Upper lobe of right lung (tissue), 1 donor: ENCODE data around the gene MAP3K13. TPM values are rescaled to one million over a fixed set of nuclear protein-coding genes. Genes with fewer than 3 reads are reported as not detected.

Experiments used
- ATAC-seq: fragments of 200-7000 bp; cut with Tn5 transposase; one replicate; pipeline ENCODE4 v1.9.1; 2020; ENCODE audit warnings: mild to moderate bottlenecking, moderate library complexity
- DNase-seq: peaks from one replicate; pipeline ENCODE4 v3.0.0-alpha.2; 2020
- H3K27ac ChIP-seq: fragments of 200-600 bp; one replicate; pipeline ENCODE4 v1.8.0; 2022
- H3K27me3 ChIP-seq: fragments of 200-600 bp; one replicate; pipeline ENCODE4 v1.8.0; 2022; ENCODE audit warnings: mild to moderate bottlenecking
- H3K36me3 ChIP-seq: fragments of 200-600 bp; one replicate; pipeline ENCODE4 v1.8.0; 2022
- H3K4me1 ChIP-seq: fragments of 200-600 bp; one replicate; pipeline ENCODE4 v1.8.0; 2022
- H3K4me3 ChIP-seq: fragments of 200-600 bp; one replicate; pipeline ENCODE4 v1.8.0; 2022; ENCODE audit warnings: mild to moderate bottlenecking
- H3K9me3 ChIP-seq: fragments of 200-600 bp; one replicate; pipeline ENCODE4 v1.8.0; 2022
- intact Hi-C: fragments of 100-400 bp; cut with DNase I; formaldehyde crosslinking; loops from one replicate; pipeline ENCODE4 v1.11.0; 2022
- total RNA-seq: library from RNA; stranded (reverse); fragmentation: NEBNext Ultra II Directional; extraction: Animal tissue kit (Norgen Biotek cat#: 25700); gene quantifications from one replicate; pipeline ENCODE4 v1.2.1, GENCODE V29; 2021
- TF ChIP-seq, protein P1 (sequence below): fragments of 200-600 bp; IDR thresholded peaks from one replicate; pipeline ENCODE4 v1.8.0; 2022; ENCODE audit warnings: antibody characterized with exemption
- donor health status: DM: no; HTN: yes; CAD: no; lungs with severe emphysema.

The MAP3K13 gene
- total RNA-seq, 1 donor from 2014 or later, result 37.6 TPM

- Histone ChIP-seq H3K27ac (no peak overlapping the region), H3K9me3 (no peaks in the 10 kb centered on the region), H3K36me3 (peaks cover 7% of the 10 kb centered on the region), H3K4me1 (no peaks in the 10 kb centered on the region), H3K27me3 (no peaks in the 10 kb centered on the region), H3K4me3 (no peak overlapping the region)
- no peak for DNase-seq
- TF ChIP-seq, protein P1, sequence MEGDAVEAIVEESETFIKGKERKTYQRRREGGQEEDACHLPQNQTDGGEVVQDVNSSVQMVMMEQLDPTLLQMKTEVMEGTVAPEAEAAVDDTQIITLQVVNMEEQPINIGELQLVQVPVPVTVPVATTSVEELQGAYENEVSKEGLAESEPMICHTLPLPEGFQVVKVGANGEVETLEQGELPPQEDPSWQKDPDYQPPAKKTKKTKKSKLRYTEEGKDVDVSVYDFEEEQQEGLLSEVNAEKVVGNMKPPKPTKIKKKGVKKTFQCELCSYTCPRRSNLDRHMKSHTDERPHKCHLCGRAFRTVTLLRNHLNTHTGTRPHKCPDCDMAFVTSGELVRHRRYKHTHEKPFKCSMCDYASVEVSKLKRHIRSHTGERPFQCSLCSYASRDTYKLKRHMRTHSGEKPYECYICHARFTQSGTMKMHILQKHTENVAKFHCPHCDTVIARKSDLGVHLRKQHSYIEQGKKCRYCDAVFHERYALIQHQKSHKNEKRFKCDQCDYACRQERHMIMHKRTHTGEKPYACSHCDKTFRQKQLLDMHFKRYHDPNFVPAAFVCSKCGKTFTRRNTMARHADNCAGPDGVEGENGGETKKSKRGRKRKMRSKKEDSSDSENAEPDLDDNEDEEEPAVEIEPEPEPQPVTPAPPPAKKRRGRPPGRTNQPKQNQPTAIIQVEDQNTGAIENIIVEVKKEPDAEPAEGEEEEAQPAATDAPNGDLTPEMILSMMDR, result no peak
- intact Hi-C loops, result no loop called here
- no peak for ATAC-seq
Measured at GRCh38 chr3:185517387-185518130, 154.6 kb downstream of the MAP3K13 start.

GRCh38 chr3:185519021-185519420 is 156.1 kb downstream of the MAP3K13 start:
- Histone ChIP-seq H3K27ac (no peak overlapping the region), H3K9me3 (no peaks in the 10 kb centered on the region), H3K36me3 (peaks cover 8% of the 10 kb centered on the region), H3K4me3 (no peak overlapping the region), H3K27me3 (no peaks in the 10 kb centered on the region), H3K4me1 (no peaks in the 10 kb centered on the region)
- intact Hi-C loops, result no loop called here
- ATAC-seq, result no peak
- DNase-seq, result no peak
- TF ChIP-seq, protein P1, result no peak

- H3K27me3 ChIP-seq, result no peaks in the 10 kb centered on the region
- no peak overlapping the region for H3K4me3 ChIP-seq
- ATAC-seq (peak; percentile 65), DNase-seq (no peak)
- no peak overlapping the region for H3K27ac ChIP-seq
- no peaks in the 10 kb centered on the region for H3K9me3 ChIP-seq
- no peaks in the 10 kb centered on the region for H3K4me1 ChIP-seq
- intact Hi-C loops, result no loop called here
- H3K36me3 ChIP-seq, result peaks cover 9% of the 10 kb centered on the region
- TF ChIP-seq, protein P1, result no peak
Measured at GRCh38 chr3:185521349-185522138, 158.6 kb downstream of the MAP3K13 start.

DNA sequence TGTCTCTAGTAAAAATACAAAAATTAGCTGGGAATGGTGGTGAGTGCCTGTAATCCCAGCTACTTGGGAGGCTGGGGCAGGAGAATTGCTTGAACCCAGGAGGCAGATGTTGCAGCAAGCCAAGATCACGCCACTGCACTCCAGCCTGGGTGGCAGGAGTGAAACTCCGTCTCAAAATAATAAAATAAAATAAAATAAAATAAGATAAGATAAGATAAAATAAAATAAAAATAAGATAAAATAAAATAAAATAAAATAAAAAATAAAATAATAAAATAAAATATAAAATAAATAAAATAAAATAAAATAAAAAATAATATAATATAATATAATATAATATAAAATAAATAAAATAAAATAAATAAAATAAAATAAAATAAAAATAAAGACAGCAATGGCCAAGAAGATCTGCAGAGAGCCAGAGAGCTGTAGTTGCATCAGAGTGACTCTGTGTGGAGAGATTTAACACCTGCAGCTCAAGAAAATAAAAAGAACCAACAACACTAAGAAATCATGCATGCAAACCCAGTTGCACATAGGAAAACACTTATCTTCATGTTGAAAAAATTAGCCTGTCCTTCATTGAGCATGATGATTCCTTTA is 163.5 kb downstream of the MAP3K13 start:
- TF ChIP-seq, protein P1, result no peak
- H3K4me1 ChIP-seq, result no peaks in the 10 kb centered on the region
- intact Hi-C loops, result no loop called here
- no peak overlapping the region for H3K27ac ChIP-seq
- H3K27me3 ChIP-seq, result no peaks in the 10 kb centered on the region
- ATAC-seq (no peak), DNase-seq (no peak)
- H3K4me3 ChIP-seq, result no peak overlapping the region
- H3K9me3 ChIP-seq, result no peaks in the 10 kb centered on the region
- peaks cover 6% of the 10 kb centered on the region for H3K36me3 ChIP-seq

DNA sequence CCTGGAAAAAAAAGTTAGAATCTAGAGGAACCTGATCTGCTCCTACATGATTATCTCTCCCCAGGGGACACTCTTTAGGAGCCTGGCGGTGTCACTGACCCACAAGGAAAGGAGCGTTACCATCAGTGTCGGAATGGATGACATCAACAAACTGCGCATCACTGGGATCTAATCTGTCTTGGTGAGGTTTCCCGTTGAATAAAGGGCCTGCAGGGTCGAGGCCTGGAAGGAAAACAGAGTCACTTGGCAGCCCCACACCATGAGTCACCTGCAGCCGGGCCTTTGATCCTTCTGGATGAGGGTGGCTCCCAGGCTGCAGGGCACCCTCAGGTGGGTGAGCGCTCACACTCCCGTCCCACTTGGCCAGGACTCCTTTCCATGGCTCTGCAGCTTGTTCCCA is 164.4 kb downstream of the MAP3K13 start:
- intact Hi-C loops, result no loop called here
- no peak overlapping the region for H3K27ac ChIP-seq
- H3K9me3 ChIP-seq, result no peaks in the 10 kb centered on the region
- DNase-seq, result no peak
- peaks cover 6% of the 10 kb centered on the region for H3K36me3 ChIP-seq
- TF ChIP-seq, protein P1, result no peak
- no peaks in the 10 kb centered on the region for H3K27me3 ChIP-seq
- no peak overlapping the region for H3K4me3 ChIP-seq
- no peak for ATAC-seq
- H3K4me1 ChIP-seq, result no peaks in the 10 kb centered on the region
